ENCODE measurements around the gene GRAMD1C.

GRCh38 chr3:113898892-113899291, 60.3 kb downstream of the GRAMD1C start:
- no peak for TF ChIP-seq FOS (IDR thresholded peaks at IDR 0.05; ENCODE audit: borderline replicate concordance, insufficient read depth, low read length)
- TF ChIP-seq POLR2A (IDR thresholded peaks at IDR 0.05; ENCODE audit: low read depth, low read length), result no peak
- TF ChIP-seq, protein P1, sequence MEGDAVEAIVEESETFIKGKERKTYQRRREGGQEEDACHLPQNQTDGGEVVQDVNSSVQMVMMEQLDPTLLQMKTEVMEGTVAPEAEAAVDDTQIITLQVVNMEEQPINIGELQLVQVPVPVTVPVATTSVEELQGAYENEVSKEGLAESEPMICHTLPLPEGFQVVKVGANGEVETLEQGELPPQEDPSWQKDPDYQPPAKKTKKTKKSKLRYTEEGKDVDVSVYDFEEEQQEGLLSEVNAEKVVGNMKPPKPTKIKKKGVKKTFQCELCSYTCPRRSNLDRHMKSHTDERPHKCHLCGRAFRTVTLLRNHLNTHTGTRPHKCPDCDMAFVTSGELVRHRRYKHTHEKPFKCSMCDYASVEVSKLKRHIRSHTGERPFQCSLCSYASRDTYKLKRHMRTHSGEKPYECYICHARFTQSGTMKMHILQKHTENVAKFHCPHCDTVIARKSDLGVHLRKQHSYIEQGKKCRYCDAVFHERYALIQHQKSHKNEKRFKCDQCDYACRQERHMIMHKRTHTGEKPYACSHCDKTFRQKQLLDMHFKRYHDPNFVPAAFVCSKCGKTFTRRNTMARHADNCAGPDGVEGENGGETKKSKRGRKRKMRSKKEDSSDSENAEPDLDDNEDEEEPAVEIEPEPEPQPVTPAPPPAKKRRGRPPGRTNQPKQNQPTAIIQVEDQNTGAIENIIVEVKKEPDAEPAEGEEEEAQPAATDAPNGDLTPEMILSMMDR (IDR thresholded peaks at IDR 0.05; ENCODE audit: extremely low read depth in 1 of 2, insufficient read depth in 1 of 2, low read depth in 1 of 2, low read length in 2 of 2), result no peak
- no peak for TF ChIP-seq POLR2AphosphoS5 (IDR thresholded peaks at IDR 0.05; ENCODE audit: insufficient read depth, low read depth, low read length)
- TF ChIP-seq, protein P2, sequence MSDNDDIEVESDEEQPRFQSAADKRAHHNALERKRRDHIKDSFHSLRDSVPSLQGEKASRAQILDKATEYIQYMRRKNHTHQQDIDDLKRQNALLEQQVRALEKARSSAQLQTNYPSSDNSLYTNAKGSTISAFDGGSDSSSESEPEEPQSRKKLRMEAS (IDR thresholded peaks at IDR 0.05; ENCODE audit: insufficient read depth, insufficient read length), result no peak
- no peak for TF ChIP-seq JUN (IDR thresholded peaks at IDR 0.05; ENCODE audit: borderline replicate concordance, insufficient read depth, insufficient read length, low read depth)

All from endothelial cell of umbilical vein (primary cell).